BLaER1 treated with 17β-estradiol and CSF1 and Interleukin-3, amounts not matched to agents 10 nM and 100 nM (cell line): ENCODE measurements around the gene ESR1.

ENCODE experiments used
- H3K27ac ChIP-seq, 11 experiments: shearing (Covaris generic); formaldehyde crosslinking; 2 replicates each; pipeline ENCODE4 v1.8.1; 2022
- H3K27me3 ChIP-seq, 11 experiments: shearing (Covaris generic); formaldehyde crosslinking; 2 replicates each; pipeline ENCODE4 v1.8.1; 2022
- H3K36me3 ChIP-seq, 11 experiments: shearing (Covaris generic); formaldehyde crosslinking; 2 replicates each; pipeline ENCODE4 v1.8.1; 2022
- H3K4me1 ChIP-seq, 10 experiments: shearing (Covaris generic); formaldehyde crosslinking; 2 replicates each; pipeline ENCODE4 v1.8.1; 2022
- H3K4me2 ChIP-seq, 11 experiments: shearing (Covaris generic); formaldehyde crosslinking; 2 replicates each; pipeline ENCODE4 v1.8.1; 2022
- H3K4me3 ChIP-seq, 10 experiments: shearing (Covaris generic); formaldehyde crosslinking; 2 replicates each; pipeline ENCODE4 v1.8.1; 2022
- H3K9ac ChIP-seq, 11 experiments: shearing (Covaris generic); formaldehyde crosslinking; 2 replicates each; pipeline ENCODE4 v1.8.1; 2022
- H3K9me3 ChIP-seq, 11 experiments: shearing (Covaris generic); formaldehyde crosslinking; replicated peaks in 1 of 11; 2 replicates each; pipeline ENCODE4 v1.8.1; 2022
- H4K20me1 ChIP-seq, 11 experiments: shearing (Covaris generic); formaldehyde crosslinking; 2 replicates each; pipeline ENCODE4 v1.8.1; 2022
- Cebpa-rat ChIP-seq, 11 experiments: shearing (Covaris generic); IDR thresholded peaks; 2 replicates each; pipeline ENCODE4 v1.8.1; 2022

Gene ESR1

DNA sequence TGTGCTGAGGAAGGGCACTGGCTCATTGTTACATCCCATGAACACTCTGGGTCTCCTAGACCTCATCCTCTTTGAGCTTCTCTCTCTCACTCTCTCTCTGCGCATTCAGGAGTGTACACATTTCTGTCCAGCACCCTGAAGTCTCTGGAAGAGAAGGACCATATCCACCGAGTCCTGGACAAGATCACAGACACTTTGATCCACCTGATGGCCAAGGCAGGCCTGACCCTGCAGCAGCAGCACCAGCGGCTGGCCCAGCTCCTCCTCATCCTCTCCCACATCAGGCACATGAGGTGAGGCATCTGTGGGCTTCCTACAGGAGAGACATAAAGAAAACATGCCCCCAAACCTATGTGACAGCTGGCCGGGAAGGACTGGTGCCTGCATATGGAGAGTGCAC is 286.8 kb downstream of the ESR1 start:
- TF ChIP-seq Cebpa-rat (IDR thresholded peaks at IDR 0.05): no peak
- peak overlapping the region; percentile 10 to 82 (median 73); a peak in 19 of 22 replicates for H3K9ac ChIP-seq

DNA sequence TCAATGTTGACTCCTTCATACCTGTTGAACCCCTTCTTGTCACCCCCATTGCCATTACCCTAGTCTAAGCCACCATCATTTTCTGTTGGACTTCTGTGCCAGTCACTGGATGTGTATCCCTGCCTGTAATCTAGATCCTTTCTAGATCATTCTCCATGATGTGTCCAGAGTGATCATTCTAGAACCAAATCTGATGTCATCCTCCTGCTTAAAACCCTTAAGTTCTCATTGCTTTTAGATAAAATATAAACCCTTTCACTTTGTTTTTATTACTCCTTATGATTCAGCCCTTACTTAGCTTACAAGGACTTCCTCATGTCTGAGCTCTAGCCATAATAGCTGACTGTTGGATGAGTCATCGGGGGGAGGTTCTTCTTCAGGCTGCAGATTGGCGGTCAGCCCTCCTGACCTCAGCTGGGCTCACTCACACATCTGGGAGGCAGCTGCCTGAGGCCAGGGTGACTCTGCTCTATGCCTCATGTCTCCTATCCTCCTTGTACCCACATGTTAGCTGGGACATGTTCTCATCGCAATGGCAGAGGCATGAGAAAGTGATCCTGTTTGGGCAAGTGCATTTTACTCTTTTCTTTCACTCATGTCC is 287.6 kb downstream of the ESR1 start:
- Histone ChIP-seq H3K4me2 (peak overlapping the region in 4 of 11 experiments; percentile 10 to 86 (median 72); a peak in 7 of 22 replicates), H3K36me3 (peaks cover 0 to 9% (median 6%) of the 10 kb centered on the region in 11 experiments; a peak in 9 of 22 replicates), H4K20me1 (peaks cover 0 to 11% (median 8%) of the 10 kb centered on the region in 11 experiments; a peak in 11 of 22 replicates), H3K27ac (peak overlapping the region in 5 of 11 experiments; percentile 29 to 75 (median 63); a peak in 8 of 22 replicates), H3K4me1 (peaks cover 0 to 56% (median 4%) of the 10 kb centered on the region in 10 experiments; a peak in 10 of 20 replicates), H3K4me3 (no peak overlapping the region), H3K9me3 (peaks cover 0 to 11% (median 0%) of the 10 kb centered on the region in 11 experiments; a peak in 4 of 22 replicates), H3K9ac (peak overlapping the region in 1 of 11 experiments; percentile 41; a peak in 1 of 22 replicates), H3K27me3 (no peaks in the 10 kb centered on the region)
- TF ChIP-seq Cebpa-rat (IDR thresholded peaks at IDR 0.05): no peak

More for the DNA sequence above, 286.8 kb downstream of the ESR1 start:
- peak overlapping the region in 10 of 11 experiments; percentile 37 to 75 (median 62); a peak in 19 of 22 replicates for H3K27ac ChIP-seq
- peaks cover 0 to 9% (median 6%) of the 10 kb centered on the region in 11 experiments; a peak in 9 of 22 replicates for H3K36me3 ChIP-seq
- H3K4me1 ChIP-seq: peaks cover 0 to 48% (median 0%) of the 10 kb centered on the region in 10 experiments; a peak in 8 of 20 replicates
- H3K9me3 ChIP-seq: peaks cover 0 to 11% (median 0%) of the 10 kb centered on the region in 11 experiments; a peak in 4 of 22 replicates
- H3K4me2 ChIP-seq: peak overlapping the region in 4 of 11 experiments; percentile 10 to 86 (median 72); a peak in 6 of 22 replicates
- H3K4me3 ChIP-seq: peak overlapping the region; percentile 40 to 71 (median 62)
- H3K27me3 ChIP-seq: no peaks in the 10 kb centered on the region
- H4K20me1 ChIP-seq: peaks cover 0 to 11% (median 8%) of the 10 kb centered on the region in 11 experiments; a peak in 11 of 22 replicates

DNA sequence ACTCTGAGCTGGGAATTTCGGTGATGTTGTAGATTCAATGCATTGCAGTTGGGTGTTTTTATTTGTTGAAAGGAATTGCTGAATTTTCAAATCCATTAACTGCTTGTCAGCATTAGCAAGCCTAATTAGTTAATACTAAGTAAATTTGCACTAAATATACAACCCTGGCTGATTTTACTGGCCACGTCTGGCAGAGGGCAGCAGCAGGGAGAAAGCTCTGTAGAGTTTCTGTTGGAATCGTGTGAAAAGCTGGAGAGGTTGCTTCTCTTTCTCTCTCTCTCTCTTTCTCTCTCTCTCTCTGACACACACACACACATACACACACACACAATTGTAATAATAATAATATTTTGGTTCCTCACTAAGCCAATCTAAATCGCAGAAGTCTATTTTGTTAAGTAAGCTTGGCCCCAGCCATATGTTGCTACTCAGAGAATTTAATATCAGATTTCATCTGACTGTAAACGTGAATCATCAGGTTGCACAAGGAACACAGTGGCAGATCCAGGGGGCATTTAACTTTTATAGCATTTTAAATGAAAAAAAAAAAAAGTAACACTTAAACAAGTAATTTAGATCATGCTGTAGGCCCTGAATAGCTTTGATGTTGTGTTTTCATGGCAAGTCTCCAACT is 289.5 kb downstream of the ESR1 start:
- H4K20me1 ChIP-seq: peaks cover 0 to 11% (median 8%) of the 10 kb centered on the region in 11 experiments; a peak in 11 of 22 replicates
- no peak for TF ChIP-seq Cebpa-rat (IDR thresholded peaks at IDR 0.05)
- H3K4me3 ChIP-seq: no peak overlapping the region
- peaks cover 0 to 11% (median 0%) of the 10 kb centered on the region in 11 experiments; a peak in 4 of 22 replicates for H3K9me3 ChIP-seq
- peaks cover 0 to 9% (median 6%) of the 10 kb centered on the region in 11 experiments; a peak in 9 of 22 replicates for H3K36me3 ChIP-seq
- H3K4me1 ChIP-seq: peaks cover 0 to 66% (median 6%) of the 10 kb centered on the region in 10 experiments; a peak in 10 of 20 replicates
- H3K9ac ChIP-seq: no peak overlapping the region
- H3K27me3 ChIP-seq: no peaks in the 10 kb centered on the region
- H3K27ac ChIP-seq: no peak overlapping the region
- H3K4me2 ChIP-seq: peak overlapping the region in 2 of 11 experiments; percentile 82 to 92; a peak in 4 of 22 replicates

DNA sequence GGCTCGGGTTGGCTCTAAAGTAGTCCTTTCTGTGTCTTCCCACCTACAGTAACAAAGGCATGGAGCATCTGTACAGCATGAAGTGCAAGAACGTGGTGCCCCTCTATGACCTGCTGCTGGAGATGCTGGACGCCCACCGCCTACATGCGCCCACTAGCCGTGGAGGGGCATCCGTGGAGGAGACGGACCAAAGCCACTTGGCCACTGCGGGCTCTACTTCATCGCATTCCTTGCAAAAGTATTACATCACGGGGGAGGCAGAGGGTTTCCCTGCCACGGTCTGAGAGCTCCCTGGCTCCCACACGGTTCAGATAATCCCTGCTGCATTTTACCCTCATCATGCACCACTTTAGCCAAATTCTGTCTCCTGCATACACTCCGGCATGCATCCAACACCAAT is 291.2 kb downstream of the ESR1 start:
- Histone ChIP-seq H3K36me3 (peaks cover 0 to 9% (median 6%) of the 10 kb centered on the region in 11 experiments; a peak in 9 of 22 replicates), H3K4me1 (peaks cover 0 to 66% (median 6%) of the 10 kb centered on the region in 10 experiments; a peak in 10 of 20 replicates), H3K9me3 (peaks cover 0 to 11% (median 0%) of the 10 kb centered on the region in 11 experiments; a peak in 4 of 22 replicates), H3K9ac (peak overlapping the region in 10 of 11 experiments; percentile 62 to 83 (median 77); a peak in 19 of 22 replicates), H3K27ac (peak overlapping the region in 10 of 11 experiments; percentile 19 to 80 (median 65); a peak in 19 of 22 replicates), H3K4me2 (peak overlapping the region in 4 of 11 experiments; percentile 13 to 92 (median 84); a peak in 8 of 22 replicates), H3K27me3 (no peaks in the 10 kb centered on the region), H4K20me1 (peaks cover 0 to 11% (median 8%) of the 10 kb centered on the region in 11 experiments; a peak in 11 of 22 replicates), H3K4me3 (peak overlapping the region; percentile 33 to 75 (median 64))
- TF ChIP-seq Cebpa-rat (IDR thresholded peaks at IDR 0.05): no peak

DNA sequence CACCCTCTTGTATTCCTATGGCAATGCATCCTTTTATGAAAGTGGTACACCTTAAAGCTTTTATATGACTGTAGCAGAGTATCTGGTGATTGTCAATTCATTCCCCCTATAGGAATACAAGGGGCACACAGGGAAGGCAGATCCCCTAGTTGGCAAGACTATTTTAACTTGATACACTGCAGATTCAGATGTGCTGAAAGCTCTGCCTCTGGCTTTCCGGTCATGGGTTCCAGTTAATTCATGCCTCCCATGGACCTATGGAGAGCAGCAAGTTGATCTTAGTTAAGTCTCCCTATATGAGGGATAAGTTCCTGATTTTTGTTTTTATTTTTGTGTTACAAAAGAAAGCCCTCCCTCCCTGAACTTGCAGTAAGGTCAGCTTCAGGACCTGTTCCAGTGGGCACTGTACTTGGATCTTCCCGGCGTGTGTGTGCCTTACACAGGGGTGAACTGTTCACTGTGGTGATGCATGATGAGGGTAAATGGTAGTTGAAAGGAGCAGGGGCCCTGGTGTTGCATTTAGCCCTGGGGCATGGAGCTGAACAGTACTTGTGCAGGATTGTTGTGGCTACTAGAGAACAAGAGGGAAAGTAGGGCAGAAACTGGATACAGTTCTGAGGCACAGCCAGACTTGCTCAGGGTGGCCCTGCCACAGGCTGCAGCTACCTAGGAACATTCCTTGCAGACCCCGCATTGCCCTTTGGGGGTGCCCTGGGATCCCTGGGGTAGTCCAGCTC is 292.1 kb downstream of the ESR1 start:
- no peak for TF ChIP-seq Cebpa-rat (IDR thresholded peaks at IDR 0.05)
- Histone ChIP-seq H3K4me1 (peaks cover 0 to 61% (median 6%) of the 10 kb centered on the region in 10 experiments; a peak in 10 of 20 replicates), H3K27ac (peak overlapping the region in 4 of 11 experiments; percentile 47 to 66 (median 49); a peak in 7 of 22 replicates), H3K4me3 (no peak overlapping the region), H3K27me3 (no peaks in the 10 kb centered on the region), H3K9me3 (peaks cover 0 to 11% (median 0%) of the 10 kb centered on the region in 11 experiments; a peak in 3 of 22 replicates), H4K20me1 (peaks cover 0 to 6% (median 4%) of the 10 kb centered on the region in 11 experiments; a peak in 10 of 22 replicates), H3K36me3 (peaks cover 0 to 6% (median 4%) of the 10 kb centered on the region in 11 experiments; a peak in 8 of 22 replicates), H3K4me2 (peak overlapping the region in 5 of 11 experiments; percentile 51 to 92 (median 82); a peak in 10 of 22 replicates), H3K9ac (peak overlapping the region in 3 of 11 experiments; percentile 22 to 57 (median 31); a peak in 4 of 22 replicates)

DNA sequence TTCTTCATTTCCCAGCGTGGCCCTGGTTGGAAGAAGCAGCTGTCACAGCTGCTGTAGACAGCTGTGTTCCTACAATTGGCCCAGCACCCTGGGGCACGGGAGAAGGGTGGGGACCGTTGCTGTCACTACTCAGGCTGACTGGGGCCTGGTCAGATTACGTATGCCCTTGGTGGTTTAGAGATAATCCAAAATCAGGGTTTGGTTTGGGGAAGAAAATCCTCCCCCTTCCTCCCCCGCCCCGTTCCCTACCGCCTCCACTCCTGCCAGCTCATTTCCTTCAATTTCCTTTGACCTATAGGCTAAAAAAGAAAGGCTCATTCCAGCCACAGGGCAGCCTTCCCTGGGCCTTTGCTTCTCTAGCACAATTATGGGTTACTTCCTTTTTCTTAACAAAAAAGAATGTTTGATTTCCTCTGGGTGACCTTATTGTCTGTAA is 292.7 kb downstream of the ESR1 start:
- peaks cover 0 to 56% (median 6%) of the 10 kb centered on the region in 10 experiments; a peak in 10 of 20 replicates for H3K4me1 ChIP-seq
- H3K4me2 ChIP-seq: peak overlapping the region in 5 of 11 experiments; percentile 51 to 92 (median 82); a peak in 10 of 22 replicates
- H3K27ac ChIP-seq: peak overlapping the region in 4 of 11 experiments; percentile 47 to 66 (median 49); a peak in 7 of 22 replicates
- H4K20me1 ChIP-seq: peaks cover 0 to 6% (median 4%) of the 10 kb centered on the region in 11 experiments; a peak in 10 of 22 replicates
- peaks cover 0 to 6% (median 4%) of the 10 kb centered on the region in 11 experiments; a peak in 8 of 22 replicates for H3K36me3 ChIP-seq
- peak overlapping the region in 4 of 11 experiments; percentile 12 to 57 (median 26); a peak in 4 of 22 replicates for H3K9ac ChIP-seq
- no peak overlapping the region for H3K4me3 ChIP-seq
- H3K27me3 ChIP-seq: no peaks in the 10 kb centered on the region
- no peak for TF ChIP-seq Cebpa-rat (IDR thresholded peaks at IDR 0.05)
- peaks cover 0 to 11% (median 0%) of the 10 kb centered on the region in 11 experiments; a peak in 3 of 22 replicates for H3K9me3 ChIP-seq

DNA sequence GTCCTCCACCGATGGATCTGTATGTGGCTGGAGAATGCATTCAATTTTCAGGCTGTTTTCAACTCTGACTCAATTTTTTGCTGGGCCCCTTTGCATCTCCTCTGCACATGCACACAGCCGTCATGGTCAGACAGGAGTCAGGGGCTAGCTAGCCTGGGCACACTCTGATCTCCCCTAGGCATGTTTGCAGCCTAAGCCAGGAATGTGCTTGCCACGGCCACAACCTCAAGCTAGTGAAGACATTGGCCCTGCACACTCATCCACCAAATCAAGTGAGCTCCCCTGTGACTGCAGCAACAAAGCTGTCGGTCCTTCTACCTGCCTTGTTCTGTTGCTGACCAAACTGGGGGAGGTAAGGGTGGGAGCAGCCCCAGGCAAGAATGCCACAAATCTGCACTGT is 300.5 kb downstream of the ESR1 start:
- Histone ChIP-seq H3K4me1 (peaks cover 0 to 23% (median 0%) of the 10 kb centered on the region in 10 experiments; a peak in 5 of 20 replicates), H4K20me1 (no peaks in the 10 kb centered on the region), H3K4me2 (no peak overlapping the region), H3K27ac (no peak overlapping the region), H3K36me3 (no peaks in the 10 kb centered on the region), H3K9me3 (no peaks in the 10 kb centered on the region), H3K4me3 (no peak overlapping the region), H3K9ac (no peak overlapping the region), H3K27me3 (no peaks in the 10 kb centered on the region)
- TF ChIP-seq Cebpa-rat (IDR thresholded peaks at IDR 0.05): no peak
